Measurements from ENCODE around the gene CPNE4.

The CPNE4 gene

GRCh38 chr3:131821191-131821762, 213.5 kb downstream of the CPNE4 start:
- Histone ChIP-seq H3K9ac (ENCODE audit: low read depth, low read length) (no peak overlapping the region), H3K4me2 (ENCODE audit: low read length) (no peak overlapping the region), H3K27me3 (ENCODE audit: control insufficient read depth, insufficient read depth, low read length) (peaks cover 4% of the 10 kb centered on the region), H3K4me1 (ENCODE audit: control insufficient read depth, insufficient read depth, low read length) (no peaks in the 10 kb centered on the region), H3K36me3 (ENCODE audit: insufficient read depth, low read length) (no peaks in the 10 kb centered on the region), H3K9me3 (replicated peaks; ENCODE audit: low read length) (no peaks in the 10 kb centered on the region), H3K4me3 (ENCODE audit: low read length) (no peak overlapping the region)

- H3K9ac ChIP-seq (ENCODE audit: low read depth, low read length): no peak overlapping the region
- H3K36me3 ChIP-seq (ENCODE audit: insufficient read depth, low read length): no peaks in the 10 kb centered on the region
- peaks cover 2% of the 10 kb centered on the region for H3K27me3 ChIP-seq (ENCODE audit: control insufficient read depth, insufficient read depth, low read length)
- no peak overlapping the region for H3K4me2 ChIP-seq (ENCODE audit: low read length)
- H3K4me3 ChIP-seq (ENCODE audit: low read length): no peak overlapping the region
- H3K4me1 ChIP-seq (ENCODE audit: control insufficient read depth, insufficient read depth, low read length): no peaks in the 10 kb centered on the region
- no peaks in the 10 kb centered on the region for H3K9me3 ChIP-seq (replicated peaks; ENCODE audit: low read length)
Measured at GRCh38 chr3:131819381-131820055, 215.3 kb downstream of the CPNE4 start.

GRCh38 chr3:131812433-131812832, 222.4 kb downstream of the CPNE4 start:
- H3K9me3 ChIP-seq (replicated peaks; ENCODE audit: low read length): no peaks in the 10 kb centered on the region
- H3K36me3 ChIP-seq (ENCODE audit: insufficient read depth, low read length): no peaks in the 10 kb centered on the region
- no peak overlapping the region for H3K4me2 ChIP-seq (ENCODE audit: low read length)
- no peak overlapping the region for H3K4me3 ChIP-seq (ENCODE audit: low read length)
- H3K4me1 ChIP-seq (ENCODE audit: control insufficient read depth, insufficient read depth, low read length): no peaks in the 10 kb centered on the region
- H3K27me3 ChIP-seq (ENCODE audit: control insufficient read depth, insufficient read depth, low read length): no peaks in the 10 kb centered on the region
- H3K9ac ChIP-seq (ENCODE audit: low read depth, low read length): no peak overlapping the region

- Histone ChIP-seq H3K4me2 (ENCODE audit: low read length) (no peak overlapping the region), H3K4me1 (ENCODE audit: control insufficient read depth, insufficient read depth, low read length) (no peaks in the 10 kb centered on the region), H3K36me3 (ENCODE audit: insufficient read depth, low read length) (no peaks in the 10 kb centered on the region), H3K9ac (ENCODE audit: low read depth, low read length) (no peak overlapping the region), H3K9me3 (replicated peaks; ENCODE audit: low read length) (no peaks in the 10 kb centered on the region), H3K27me3 (ENCODE audit: control insufficient read depth, insufficient read depth, low read length) (no peaks in the 10 kb centered on the region), H3K4me3 (ENCODE audit: low read length) (no peak overlapping the region)
Measured at GRCh38 chr3:131811481-131811880, 223.3 kb downstream of the CPNE4 start.

GRCh38 chr3:131807822-131808221, 227.0 kb downstream of the CPNE4 start:
- no peak overlapping the region for H3K4me2 ChIP-seq (ENCODE audit: low read length)

GRCh38 chr3:131806736-131807135, 228.1 kb downstream of the CPNE4 start:
- H3K4me3 ChIP-seq (ENCODE audit: low read length): no peak overlapping the region
- no peak overlapping the region for H3K4me2 ChIP-seq (ENCODE audit: low read length)

More at GRCh38 chr3:131807822-131808221, 227.0 kb downstream of the CPNE4 start:
- H3K4me1 ChIP-seq (ENCODE audit: control insufficient read depth, insufficient read depth, low read length): no peaks in the 10 kb centered on the region
- H3K9me3 ChIP-seq (replicated peaks; ENCODE audit: low read length): no peaks in the 10 kb centered on the region
- H3K9ac ChIP-seq (ENCODE audit: low read depth, low read length): no peak overlapping the region
- H3K36me3 ChIP-seq (ENCODE audit: insufficient read depth, low read length): no peaks in the 10 kb centered on the region
- H3K27me3 ChIP-seq (ENCODE audit: control insufficient read depth, insufficient read depth, low read length): no peaks in the 10 kb centered on the region
- no peak overlapping the region for H3K4me3 ChIP-seq (ENCODE audit: low read length)

GRCh38 chr3:131804565-131805133, 230.2 kb downstream of the CPNE4 start:
- Histone ChIP-seq H3K4me3 (ENCODE audit: low read length) (no peak overlapping the region), H3K4me2 (ENCODE audit: low read length) (no peak overlapping the region)

More at GRCh38 chr3:131806736-131807135, 228.1 kb downstream of the CPNE4 start:
- Histone ChIP-seq H3K9ac (ENCODE audit: low read depth, low read length) (no peak overlapping the region), H3K36me3 (ENCODE audit: insufficient read depth, low read length) (no peaks in the 10 kb centered on the region), H3K9me3 (replicated peaks; ENCODE audit: low read length) (no peaks in the 10 kb centered on the region), H3K4me1 (ENCODE audit: control insufficient read depth, insufficient read depth, low read length) (no peaks in the 10 kb centered on the region), H3K27me3 (ENCODE audit: control insufficient read depth, insufficient read depth, low read length) (no peaks in the 10 kb centered on the region)

GRCh38 chr3:131803113-131803512, 231.7 kb downstream of the CPNE4 start:
- H3K4me2 ChIP-seq (ENCODE audit: low read length): no peak overlapping the region
- H3K4me1 ChIP-seq (ENCODE audit: control insufficient read depth, insufficient read depth, low read length): no peaks in the 10 kb centered on the region
- no peak overlapping the region for H3K4me3 ChIP-seq (ENCODE audit: low read length)
- no peak overlapping the region for H3K9ac ChIP-seq (ENCODE audit: low read depth, low read length)
- no peaks in the 10 kb centered on the region for H3K27me3 ChIP-seq (ENCODE audit: control insufficient read depth, insufficient read depth, low read length)
- H3K36me3 ChIP-seq (ENCODE audit: insufficient read depth, low read length): no peaks in the 10 kb centered on the region
- H3K9me3 ChIP-seq (replicated peaks; ENCODE audit: low read length): no peaks in the 10 kb centered on the region

More at GRCh38 chr3:131804565-131805133, 230.2 kb downstream of the CPNE4 start:
- Histone ChIP-seq H3K36me3 (ENCODE audit: insufficient read depth, low read length) (no peaks in the 10 kb centered on the region), H3K27me3 (ENCODE audit: control insufficient read depth, insufficient read depth, low read length) (no peaks in the 10 kb centered on the region), H3K9ac (ENCODE audit: low read depth, low read length) (no peak overlapping the region), H3K9me3 (replicated peaks; ENCODE audit: low read length) (no peaks in the 10 kb centered on the region), H3K4me1 (ENCODE audit: control insufficient read depth, insufficient read depth, low read length) (no peaks in the 10 kb centered on the region)

- Histone ChIP-seq H3K9me3 (replicated peaks; ENCODE audit: low read length) (no peaks in the 10 kb centered on the region), H3K27me3 (ENCODE audit: control insufficient read depth, insufficient read depth, low read length) (no peaks in the 10 kb centered on the region), H3K4me1 (ENCODE audit: control insufficient read depth, insufficient read depth, low read length) (no peaks in the 10 kb centered on the region), H3K36me3 (ENCODE audit: insufficient read depth, low read length) (no peaks in the 10 kb centered on the region), H3K4me2 (ENCODE audit: low read length) (no peak overlapping the region), H3K9ac (ENCODE audit: low read depth, low read length) (no peak overlapping the region), H3K4me3 (ENCODE audit: low read length) (no peak overlapping the region)
Measured at GRCh38 chr3:131802029-131802428, 232.8 kb downstream of the CPNE4 start.

- Histone ChIP-seq H3K4me1 (ENCODE audit: control insufficient read depth, insufficient read depth, low read length) (no peaks in the 10 kb centered on the region), H3K4me2 (ENCODE audit: low read length) (no peak overlapping the region), H3K4me3 (ENCODE audit: low read length) (no peak overlapping the region), H3K27me3 (ENCODE audit: control insufficient read depth, insufficient read depth, low read length) (no peaks in the 10 kb centered on the region), H3K9me3 (replicated peaks; ENCODE audit: low read length) (no peaks in the 10 kb centered on the region), H3K9ac (ENCODE audit: low read depth, low read length) (no peak overlapping the region), H3K36me3 (ENCODE audit: insufficient read depth, low read length) (no peaks in the 10 kb centered on the region)
Measured at GRCh38 chr3:131801566-131801965, 233.2 kb downstream of the CPNE4 start.

- Histone ChIP-seq H3K27me3 (ENCODE audit: control insufficient read depth, insufficient read depth, low read length) (no peaks in the 10 kb centered on the region), H3K4me3 (ENCODE audit: low read length) (no peak overlapping the region), H3K9me3 (replicated peaks; ENCODE audit: low read length) (no peaks in the 10 kb centered on the region), H3K9ac (ENCODE audit: low read depth, low read length) (no peak overlapping the region), H3K36me3 (ENCODE audit: insufficient read depth, low read length) (no peaks in the 10 kb centered on the region), H3K4me1 (ENCODE audit: control insufficient read depth, insufficient read depth, low read length) (no peaks in the 10 kb centered on the region), H3K4me2 (ENCODE audit: low read length) (no peak overlapping the region)
Measured at GRCh38 chr3:131797776-131798175, 237.0 kb downstream of the CPNE4 start.

Data from skeletal muscle satellite cell (primary cell).